ENCODE results near the gene STX11.

DNA sequence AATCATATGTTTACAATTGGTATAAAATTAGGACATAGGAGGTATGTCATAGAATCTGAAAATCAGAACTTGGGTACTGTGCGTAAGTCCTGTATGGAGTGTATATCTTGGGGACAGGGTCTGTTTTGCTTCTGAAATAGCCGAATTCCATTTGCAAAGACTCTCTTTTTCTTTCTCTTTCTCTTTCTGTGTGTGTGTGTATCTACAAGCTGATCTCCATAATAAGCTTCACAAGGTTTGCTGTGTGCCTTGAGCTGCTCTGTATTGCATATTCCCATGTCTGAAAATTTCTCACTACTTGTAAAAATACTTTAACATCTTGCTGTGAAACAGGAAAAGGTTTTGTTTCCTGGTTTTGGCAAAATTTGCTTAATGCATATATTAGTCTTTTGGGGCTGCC, 29.5 kb downstream of the STX11 start:
- TF ChIP-seq, protein P1, sequence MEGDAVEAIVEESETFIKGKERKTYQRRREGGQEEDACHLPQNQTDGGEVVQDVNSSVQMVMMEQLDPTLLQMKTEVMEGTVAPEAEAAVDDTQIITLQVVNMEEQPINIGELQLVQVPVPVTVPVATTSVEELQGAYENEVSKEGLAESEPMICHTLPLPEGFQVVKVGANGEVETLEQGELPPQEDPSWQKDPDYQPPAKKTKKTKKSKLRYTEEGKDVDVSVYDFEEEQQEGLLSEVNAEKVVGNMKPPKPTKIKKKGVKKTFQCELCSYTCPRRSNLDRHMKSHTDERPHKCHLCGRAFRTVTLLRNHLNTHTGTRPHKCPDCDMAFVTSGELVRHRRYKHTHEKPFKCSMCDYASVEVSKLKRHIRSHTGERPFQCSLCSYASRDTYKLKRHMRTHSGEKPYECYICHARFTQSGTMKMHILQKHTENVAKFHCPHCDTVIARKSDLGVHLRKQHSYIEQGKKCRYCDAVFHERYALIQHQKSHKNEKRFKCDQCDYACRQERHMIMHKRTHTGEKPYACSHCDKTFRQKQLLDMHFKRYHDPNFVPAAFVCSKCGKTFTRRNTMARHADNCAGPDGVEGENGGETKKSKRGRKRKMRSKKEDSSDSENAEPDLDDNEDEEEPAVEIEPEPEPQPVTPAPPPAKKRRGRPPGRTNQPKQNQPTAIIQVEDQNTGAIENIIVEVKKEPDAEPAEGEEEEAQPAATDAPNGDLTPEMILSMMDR (IDR thresholded peaks at IDR 0.05) = no peak
- no peak for TF ChIP-seq POLR2AphosphoS5 (IDR thresholded peaks at IDR 0.05)
- TF ChIP-seq POLR2A (IDR thresholded peaks at IDR 0.05) = no peak

All from gastroesophageal sphincter (tissue), 3 donors.